ENCODE measurements around the gene C17orf58.
"Not testable (repeated sequence)": the region's sequence is repeated elsewhere in the genome, so short reads cannot be mapped to it uniquely, and the experiment has no call there.

The C17orf58 gene

GRCh38 chr17:67999291-67999911, 3.1 kb upstream of the C17orf58 start:
- DNase-seq: no peak

- no peak for DNase-seq
Measured at GRCh38 chr17:67998466-67998865, 2.2 kb upstream of the C17orf58 start.

- DNase-seq: no peak
Measured at GRCh38 chr17:67995570-67996263, 552 bp downstream of the C17orf58 start.

- no peak for DNase-seq
Measured at GRCh38 chr17:67994817-67995569, 1.3 kb downstream of the C17orf58 start.

- DNase-seq: no peak
Measured at GRCh38 chr17:67993998-67994361, 2.3 kb downstream of the C17orf58 start.

- DNase-seq: peak; percentile 87
Measured at GRCh38 chr17:67993153-67993997, 2.9 kb downstream of the C17orf58 start.

GRCh38 chr17:67992548-67993152, 3.6 kb downstream of the C17orf58 start:
- no peak for DNase-seq

GRCh38 chr17:67990909-67991308, 5.4 kb downstream of the C17orf58 start:
- no peak for DNase-seq

- no peak for DNase-seq
Measured at GRCh38 chr17:67983383-67983688, 12.9 kb downstream of the C17orf58 start.

- no peak for DNase-seq
Measured at GRCh38 chr17:67982686-67983382, 13.4 kb downstream of the C17orf58 start.

- DNase-seq: no peak
Measured at GRCh38 chr17:67982034-67982640, 14.1 kb downstream of the C17orf58 start.

- DNase-seq: not testable (repeated sequence)
Measured at GRCh38 chr17:67980883-67981282, 15.4 kb downstream of the C17orf58 start.

- DNase-seq: no peak
Measured at GRCh38 chr17:67980456-67980855, 15.8 kb downstream of the C17orf58 start.

- not testable (repeated sequence) for DNase-seq
Measured at GRCh38 chr17:67976306-67976705, 20.0 kb downstream of the C17orf58 start.

- DNase-seq: no peak
Measured at GRCh38 chr17:67974598-67975066, 21.6 kb downstream of the C17orf58 start.

GRCh38 chr17:67974185-67974584, 22.1 kb downstream of the C17orf58 start:
- DNase-seq: no peak

- no peak for DNase-seq
Measured at GRCh38 chr17:67970783-67971182, 25.5 kb downstream of the C17orf58 start.

GRCh38 chr17:67963145-67963572, 33.1 kb downstream of the C17orf58 start:
- peak; percentile 32 for DNase-seq

- not testable (repeated sequence) for DNase-seq
Measured at GRCh38 chr17:67962156-67962555, 34.1 kb downstream of the C17orf58 start.

GRCh38 chr17:67960276-67960675, 36.0 kb downstream of the C17orf58 start:
- not testable (repeated sequence) for DNase-seq

- DNase-seq: no peak
Measured at GRCh38 chr17:67959510-67959909, 36.8 kb downstream of the C17orf58 start.

Measured in NCI-H510A (cell line).